A549 (cell line): ENCODE measurements around the gene SPRR2A. TPM values are rescaled to one million over a fixed set of nuclear protein-coding genes. Genes with fewer than 3 reads are reported as not detected.
"Not testable (repeated sequence)": the region's sequence is repeated elsewhere in the genome, so short reads cannot be mapped to it uniquely, and the experiment has no call there.

Experiments used
- ATAC-seq, 2 experiments: fragments of 200-7000 bp in 1 of 2; fragments of >200 bp in 1 of 2; cut with Nextera tagmentation in 1 of 2; cut with Tn5 transposase in 1 of 2; 3 replicates each; pipeline versions ENCODE4 v1.8.0 to v1.9.1; 2018 to 2020; ENCODE audit warnings: mild to moderate bottlenecking in 1 of 2, moderate library complexity in 1 of 2
- CTCF ChIA-PET: fragments of 300-600 bp; sonication (Branson Sonifier 250); formaldehyde crosslinking; extraction: SDS; loops from one replicate; lab custom pipeline; 2021; ENCODE audit warnings: antibody characterized with exemption, inconsistent platforms; lab: Yijun Ruan, JAX
- POLR2A ChIA-PET: fragments of 350-600 bp; formaldehyde crosslinking; extraction: SDS; loops from one replicate; lab custom pipeline; 2021; ENCODE audit warnings: antibody characterized with exemption, inconsistent platforms; lab: Yijun Ruan, JAX
- DNase-seq, 2 experiments: peaks; one replicate each; pipeline versions ENCODE4 v3.0.0 to v3.0.0-alpha.2; 2011 to 2016; ENCODE audit warnings: low read depth in 1 of 2, low spot score in 1 of 2
- FAIRE-seq: peaks from 2 replicates; lab custom pipeline; 2011; peaks lifted over from hg19 to GRCh38; lab: Jason Lieb, UNC
- H3K27ac ChIP-seq, 2 experiments: fragments of >200 bp; sonication (Bioruptor Twin); formaldehyde crosslinking; 3 replicates each; pipeline ENCODE4 v1.5.1; 2016 to 2017
- H3K4me1 ChIP-seq: fragments of >200 bp; sonication (Bioruptor Twin); formaldehyde crosslinking; 3 replicates; pipeline ENCODE4 v1.6.1; 2016
- H3K4me2 ChIP-seq: fragments of >200 bp; sonication (Bioruptor Twin); formaldehyde crosslinking; 3 replicates; pipeline ENCODE4 v1.6.1; 2016
- H3K4me3 ChIP-seq: fragments of >200 bp; sonication (Bioruptor Twin); formaldehyde crosslinking; 3 replicates; pipeline ENCODE4 v1.5.1; 2016
- H3K9me3 ChIP-seq: fragments of >200 bp; sonication (Bioruptor Twin); formaldehyde crosslinking; 3 replicates; pipeline ENCODE4 v1.6.1; 2016
- ATOH8 ChIP-seq: fragments of 250-450 bp; sonication (Bioruptor Pico); IDR thresholded peaks from 2 replicates; pipeline ENCODE4 v1.5.0; 2020; ENCODE audit warnings: low read depth, mild to moderate bottlenecking, moderate library complexity
- CBX8 ChIP-seq: fragments of 200-600 bp; sonication (generic); IDR thresholded peaks from 2 replicates; pipeline ENCODE4 v1.6.1; 2016
- CTCF ChIP-seq: fragments of >200 bp; sonication (Bioruptor Twin); formaldehyde crosslinking; IDR thresholded peaks from 3 replicates; pipeline ENCODE4 v1.5.1; 2016
- E2F6 ChIP-seq: IDR thresholded peaks from 2 replicates; pipeline ENCODE4 v1.6.1; 2012; ENCODE audit warnings: low read depth, borderline replicate concordance
- ELK1 ChIP-seq: fragments of 150-350 bp; IDR thresholded peaks from 2 replicates; pipeline ENCODE4 v1.6.1; 2014; ENCODE audit warnings: low read depth, mild to moderate bottlenecking, low read length
- EP300 ChIP-seq, 2 experiments: fragments of >200 bp; sonication (Bioruptor Twin); formaldehyde crosslinking; IDR thresholded peaks; 2 replicates in 1 of 2; 3 replicates in 1 of 2; pipeline ENCODE4 v1.6.1; 2016 to 2017
- HDAC2 ChIP-seq: fragments of 200-600 bp; sonication (generic); IDR thresholded peaks from 2 replicates; pipeline ENCODE4 v1.6.1; 2016
- HOXB13 ChIP-seq: fragments of 250-450 bp; sonication (Bioruptor Pico); IDR thresholded peaks from 2 replicates; pipeline ENCODE4 v1.5.0; 2020; ENCODE audit warnings: low read depth, mild to moderate bottlenecking, moderate library complexity
- ZC3H11A ChIP-seq: fragments of 450-650 bp; IDR thresholded peaks from 2 replicates; pipeline ENCODE4 v1.6.1; 2014; ENCODE audit warnings: antibody characterized with exemption, mild to moderate bottlenecking
- WGBS: methylation state at CpG from one replicate; pipeline ENCODE4 v1.1.6; 2017; ENCODE audit errors: missing lambda C conversion rate; 5-methylcytosine and 5-hydroxymethylcytosine counted together
- polyA plus RNA-seq, 4 experiments: library from polyadenylated mRNA; depleted of rRNA in 3 of 4; stranded (reverse); fragments of >200 nt; fragmentation: RNase III in 1 of 4; extraction: RNeasy Plus Mini Kit Qiagen cat#74134 plus additional on column Dnase treatment in 1 of 4; gene quantifications; 2 replicates in 3 of 4; 3 replicates in 1 of 4; pipeline ENCODE4 v1.2.3, GENCODE V29; 2011 to 2017

The SPRR2A gene
- polyA plus RNA-seq, 2 of the 4 experiments (the other 2 are of a cell fraction) = not detected

GRCh38 chr1:153058154-153058553, 842 bp upstream of the SPRR2A start:
- POLR2A ChIA-PET = no interaction called here
- FAIRE-seq (peak; percentile 28), ATAC-seq (peak in 1 of 2 experiments; percentile 65; a peak in 2 of 6 replicates)

GRCh38 chr1:153056111-153056510, 1.2 kb downstream of the SPRR2A start:
- POLR2A ChIA-PET, H3K4me2 ChIP-seq, CTCF ChIA-PET, H3K4me3 ChIP-seq, FAIRE-seq, H3K9me3 ChIP-seq, H3K27ac ChIP-seq, DNase-seq, H3K4me1 ChIP-seq: not testable (repeated sequence)
- ATAC-seq = peak; percentile 45 to 54; a peak in 3 of 6 replicates
- WGBS = 0% methylated on average over 3 of the region's 3 CpGs

More at GRCh38 chr1:153058154-153058553, 842 bp upstream of the SPRR2A start:
- H3K4me3 ChIP-seq = no peak overlapping the region
- no peak overlapping the region for H3K27ac ChIP-seq
- 3% methylated on average over 2 of the region's 2 CpGs for WGBS
- peak in 1 of 2 experiments; percentile 10 for DNase-seq
- no peak overlapping the region for H3K4me2 ChIP-seq
- H3K4me1 ChIP-seq = no peaks in the 10 kb centered on the region
- CTCF ChIA-PET = interaction anchor here (1.2 to 1.7 kb wide), 4 partner anchors 9 to 25 kb away, joined by 3 to 6 read pairs (median 3); no protein-coding TSS in a partner anchor
- peak; percentile 12; the same call in 1 of the 3 replicates for TF ChIP-seq CTCF
- no peak for TF ChIP-seq HOXB13 (CRISPR knock-in tag)
- H3K9me3 ChIP-seq = no peaks in the 10 kb centered on the region

GRCh38 chr1:153049211-153049610, 8.1 kb downstream of the SPRR2A start:
- Histone ChIP-seq H3K4me3 (no peak overlapping the region), H3K9me3 (no peaks in the 10 kb centered on the region), H3K4me2 (no peak overlapping the region), H3K4me1 (no peaks in the 10 kb centered on the region), H3K27ac (no peak overlapping the region)
- ATAC-seq (peak in 1 of 2 experiments; percentile 47; a peak in 1 of 6 replicates), FAIRE-seq (no peak), DNase-seq (no peak)
- CTCF ChIA-PET = no interaction called here
- 4% methylated on average over 2 of the region's 2 CpGs for WGBS
- POLR2A ChIA-PET = no interaction called here
- TF ChIP-seq ELK1 (no peak), HDAC2 (no peak), EP300 (IDR thresholded peaks at IDR 0.05) (no peak), CBX8 (no peak), ZC3H11A (no peak)

- ATAC-seq = no peak
Observed at GRCh38 chr1:153040950-153041631, 16.2 kb downstream of the SPRR2A start, which contains the start of gene SPRR2D. SPRR2D (minus strand) TSS chr1:153041120; CDS start chr1:153040346, 774 bp downstream.

More at GRCh38 chr1:153040950-153041631, 16.2 kb downstream of the SPRR2A start, which contains the start of gene SPRR2D:
- Histone ChIP-seq H3K4me2 (no peak within 1 kb of the TSS), H3K9me3 (no peaks in the 10 kb centered on the region), H3K4me1 (no peaks in the 10 kb centered on the region), H3K4me3 (no peak within 1 kb of the TSS), H3K27ac (no peak within 1 kb of the TSS)
- FAIRE-seq = no peak
- CTCF ChIA-PET = no interaction called here
- POLR2A ChIA-PET = no interaction called here
- WGBS = 4% methylated on average over 4 of the region's 4 CpGs
- TF ChIP-seq ATOH8 = no peak
- no peak for TF ChIP-seq E2F6
- no peak for DNase-seq
